NK-92 (cell line): Measurements from ENCODE around the gene GABRR1.
"Not testable (repeated sequence)": the region's sequence is repeated elsewhere in the genome, so short reads cannot be mapped to it uniquely, and the experiment has no call there.

ENCODE experiments used
- DNase-seq: peaks from one replicate; lab custom pipeline; 2025; ENCODE audit not compliant: unreplicated experiment; lab: John Stamatoyannopoulos, UW

Gene GABRR1

DNA sequence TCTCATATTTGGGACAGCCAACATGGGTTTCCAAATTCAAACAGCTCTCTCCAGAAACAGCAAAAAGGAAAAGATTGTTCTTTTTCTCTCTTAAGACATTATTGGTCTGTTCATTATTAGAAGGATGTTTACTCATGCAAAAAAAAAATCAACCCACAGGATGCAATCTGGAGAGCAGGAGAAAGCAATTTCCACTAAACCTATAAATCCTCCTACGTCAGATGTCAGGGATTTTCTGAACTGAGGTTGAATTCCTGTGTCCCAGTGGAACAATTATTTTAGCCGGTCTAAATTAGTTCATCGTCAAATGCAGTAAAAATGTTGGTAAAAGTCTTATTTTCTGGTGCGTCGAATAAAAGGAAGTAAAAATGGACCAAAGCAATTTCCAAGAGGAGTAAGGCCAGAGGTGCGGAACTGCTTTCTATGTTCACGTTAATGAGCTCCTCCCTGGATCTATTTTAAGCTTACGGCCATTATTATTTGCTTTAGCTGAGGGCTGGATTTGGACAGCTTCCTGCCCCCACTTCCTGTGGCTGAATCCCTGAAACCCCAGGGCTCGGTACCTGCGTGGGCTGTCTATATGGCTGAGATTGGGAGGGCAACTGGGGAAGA, at the start of gene GABRR1:
TSS of gene GABRR1 (minus strand) at position 60 of the 612 bp plus-strand sequence. CDS start at position 24, 36 bp downstream.
- DNase-seq, result no peak

DNA sequence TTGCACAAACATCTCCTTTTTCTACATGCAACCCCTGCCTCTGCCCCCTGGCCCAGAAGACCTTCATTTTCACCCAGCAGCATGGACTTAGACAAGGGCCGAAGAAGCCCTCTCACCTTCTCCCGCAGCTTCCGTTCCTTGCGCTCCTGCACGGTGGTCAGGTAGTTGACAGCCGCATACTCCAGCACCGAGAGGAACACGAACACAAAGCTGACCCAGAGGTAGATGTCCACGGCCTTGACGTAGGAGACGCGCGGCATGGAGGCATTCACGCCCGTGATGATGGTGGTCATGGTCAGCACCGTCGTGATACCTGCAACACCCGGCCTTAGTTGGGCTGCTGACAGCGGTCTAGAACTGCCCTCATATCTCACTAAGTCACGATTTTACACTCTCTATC, 47.1 kb upstream of the GABRR1 start:
- DNase-seq, result no peak

DNA sequence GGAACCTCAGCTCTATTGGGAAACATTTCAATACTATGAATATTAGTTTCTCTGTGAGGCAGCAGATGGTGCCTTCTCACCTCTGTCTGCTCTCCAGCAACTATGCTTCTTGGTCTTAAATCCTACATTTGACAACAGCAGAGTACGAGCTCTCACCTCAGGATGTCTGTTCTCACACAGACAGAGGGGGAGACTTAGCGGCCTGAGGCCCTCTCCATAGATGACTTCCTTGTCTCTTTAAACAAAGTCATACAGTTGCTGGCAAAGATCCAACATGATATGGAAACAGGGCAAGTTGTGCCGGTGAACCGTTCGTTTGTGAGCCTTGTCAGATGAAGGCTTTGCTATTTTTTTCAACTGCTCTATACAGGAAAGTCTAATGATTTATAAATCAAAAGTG, 43.7 kb upstream of the GABRR1 start:
- no peak for DNase-seq

- DNase-seq, result no peak
These were observed 43.2 kb upstream of the GABRR1 start for GRCh38 chr6:89260310-89260709.

DNA sequence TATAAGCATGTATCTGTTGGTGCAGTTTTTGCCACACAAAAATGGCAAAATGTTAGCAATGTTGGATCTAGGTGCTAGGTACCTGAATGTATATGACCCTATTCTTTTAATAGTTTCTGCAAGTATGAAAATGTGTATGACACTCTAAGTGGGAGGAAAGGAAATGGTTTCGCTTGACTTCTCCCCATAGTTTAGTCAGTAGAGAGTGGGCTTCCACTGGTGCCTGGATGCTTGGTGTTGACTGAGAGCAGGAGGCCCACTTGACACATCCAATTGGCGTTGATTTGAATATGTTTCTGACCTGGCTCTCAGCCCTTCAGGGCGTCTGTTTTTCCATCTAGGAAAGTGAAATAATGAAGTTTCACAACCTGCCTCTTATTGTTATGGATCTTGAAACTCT, 41.8 kb upstream of the GABRR1 start:
- DNase-seq, result no peak

DNA sequence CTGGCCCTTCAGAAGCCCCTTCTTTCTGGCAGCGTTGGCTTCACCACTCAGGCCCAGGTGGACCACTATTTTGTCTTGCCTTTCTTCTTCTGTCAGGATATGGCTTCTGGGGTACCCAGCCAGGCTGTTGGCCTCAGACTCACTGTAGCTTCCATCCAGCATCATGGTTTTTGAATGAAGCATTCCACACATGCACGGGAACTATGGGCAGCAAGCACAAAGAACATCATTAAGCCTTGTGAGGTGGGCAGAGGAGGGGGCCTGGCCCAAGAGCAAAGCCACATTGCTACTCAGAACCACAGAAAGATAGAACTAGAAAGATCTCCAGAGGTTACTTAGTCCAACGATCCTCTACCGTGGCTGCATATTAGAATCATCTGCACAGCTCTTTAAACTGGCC, 40.6 kb upstream of the GABRR1 start:
- DNase-seq, result no peak

DNA sequence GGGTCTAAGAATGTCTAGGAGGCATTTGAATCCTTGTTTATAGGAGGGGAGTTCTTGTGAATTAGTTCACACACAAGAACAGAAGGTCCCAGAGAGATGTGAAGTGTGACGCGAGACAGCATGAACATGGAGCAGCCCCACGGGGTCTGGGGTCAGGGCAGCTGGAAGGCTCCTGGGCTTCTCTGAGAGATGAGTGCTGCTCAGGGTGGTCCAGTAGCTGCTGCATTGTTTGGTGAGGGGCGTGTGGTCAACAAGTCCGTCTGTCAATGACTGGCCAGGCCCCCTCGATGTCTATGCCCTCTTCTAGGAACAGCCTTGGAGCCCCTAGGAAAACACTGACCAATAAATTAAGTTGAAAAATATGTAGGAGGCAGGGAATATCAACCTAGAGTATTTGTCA, 40.2 kb upstream of the GABRR1 start:
- DNase-seq, result no peak

DNA sequence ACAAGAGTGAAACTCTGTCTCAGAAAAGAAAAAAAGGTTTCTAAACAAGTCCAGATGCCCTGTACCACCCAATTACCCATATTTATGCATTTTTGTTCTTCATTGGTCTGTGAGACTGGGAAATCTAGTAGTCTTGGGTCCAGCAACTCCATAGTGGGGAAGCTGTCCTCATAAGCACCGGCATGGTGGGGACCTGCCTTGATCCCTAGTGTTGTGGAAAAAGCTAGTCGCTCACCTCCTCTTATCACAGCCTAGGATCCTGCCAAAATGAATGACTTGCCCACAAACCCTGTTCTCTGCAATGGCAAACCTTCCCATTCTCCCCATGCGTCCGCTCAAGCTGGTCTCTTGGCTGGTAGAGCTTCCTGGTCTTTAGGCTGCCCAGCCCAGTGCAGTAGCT, 38.3 kb upstream of the GABRR1 start:
- DNase-seq, result no peak

- DNase-seq, result no peak
These were observed 37.4 kb upstream of the GABRR1 start for GRCh38 chr6:89254569-89254968.

DNA sequence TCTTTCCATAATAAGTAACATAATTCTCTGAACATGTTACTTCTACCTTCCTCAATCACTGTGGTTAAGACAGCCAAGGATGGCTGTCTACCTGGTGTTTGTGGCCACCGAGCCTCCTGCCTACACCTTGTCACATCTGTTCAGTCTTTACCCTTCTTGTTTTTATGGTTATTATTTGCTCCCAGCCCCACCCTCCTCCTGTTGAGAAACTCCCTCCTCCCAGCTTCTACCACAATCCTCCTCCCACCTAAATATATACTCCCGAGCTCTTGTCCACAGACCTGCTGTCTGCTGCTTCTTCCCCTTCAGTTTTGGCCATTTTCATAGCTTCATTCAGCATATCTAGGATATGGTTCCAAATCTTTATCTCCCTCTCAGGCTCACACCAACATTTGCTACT, 35.7 kb upstream of the GABRR1 start:
- DNase-seq, result no peak

- DNase-seq, result no peak
These were observed 34.8 kb upstream of the GABRR1 start for GRCh38 chr6:89251976-89252375.

- no peak for DNase-seq
These were observed 34.0 kb upstream of the GABRR1 start for GRCh38 chr6:89251170-89251569.

- no peak for DNase-seq
These were observed 33.1 kb upstream of the GABRR1 start for GRCh38 chr6:89250239-89250638.

GRCh38 chr6:89244241-89244985, 27.3 kb upstream of the GABRR1 start:
- DNase-seq, result no peak

DNA sequence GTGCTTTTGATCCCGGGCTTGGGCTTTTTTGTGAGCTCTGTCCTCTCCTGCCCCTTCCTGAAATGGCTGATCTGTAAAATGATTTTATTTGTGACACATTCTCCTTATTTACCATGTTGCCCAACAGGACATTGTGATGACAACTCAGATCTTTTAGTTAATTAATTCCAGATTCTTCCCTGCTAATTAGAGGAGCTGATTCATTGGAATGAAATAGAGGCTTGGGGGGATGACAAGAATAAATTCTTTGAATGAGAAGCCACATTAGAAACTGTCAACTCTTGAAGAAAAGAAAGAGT, 26.1 kb upstream of the GABRR1 start:
- no peak for DNase-seq

GRCh38 chr6:89242574-89243330, 25.6 kb upstream of the GABRR1 start:
- DNase-seq, result no peak

GRCh38 chr6:89239338-89239737, 22.2 kb upstream of the GABRR1 start:
- DNase-seq, result no peak

DNA sequence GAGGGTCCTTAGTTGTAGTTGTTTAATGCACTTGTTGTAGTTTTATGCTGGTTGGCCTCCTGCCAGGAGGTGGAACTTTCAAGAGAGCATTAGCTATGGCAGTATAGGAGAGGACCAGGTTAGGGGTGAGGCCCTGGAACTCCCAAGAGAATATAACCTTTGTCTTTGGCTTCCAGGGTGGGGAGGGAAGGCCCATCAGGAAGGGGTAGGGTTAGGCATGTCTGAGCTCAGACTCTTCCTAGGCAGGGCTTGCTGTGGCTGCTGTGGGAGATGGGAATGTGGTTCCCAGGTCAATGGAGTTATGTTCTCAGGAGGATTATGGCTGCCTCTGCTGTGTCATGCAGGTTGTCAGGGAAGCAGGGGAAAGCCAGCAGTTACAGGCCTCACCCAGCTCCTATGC, 20.0 kb upstream of the GABRR1 start:
- no peak for DNase-seq

DNA sequence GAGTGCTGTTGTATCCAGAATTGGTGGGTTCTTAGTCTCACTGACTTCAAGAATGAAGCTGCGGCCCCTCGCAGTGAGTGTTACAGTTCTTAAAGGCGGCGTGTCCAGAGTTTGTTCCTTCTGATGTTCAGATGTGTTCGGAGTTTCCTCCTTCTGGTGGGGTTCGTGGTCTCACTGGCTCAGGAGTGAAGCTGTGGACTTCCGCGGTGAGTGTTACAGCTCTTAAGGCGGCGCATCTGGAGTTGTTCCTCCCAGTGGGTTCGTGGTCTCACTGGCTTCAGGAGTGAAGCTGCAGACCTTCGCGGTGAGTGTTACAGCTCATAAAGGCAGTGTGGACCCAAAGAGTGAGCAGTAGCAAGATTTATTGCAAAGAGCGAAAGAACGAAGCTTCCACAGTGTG, 16.4 kb upstream of the GABRR1 start:
- DNase-seq, result not testable (repeated sequence)

- DNase-seq, result no peak
These were observed 5.5 kb upstream of the GABRR1 start for GRCh38 chr6:89222712-89223039.

DNA sequence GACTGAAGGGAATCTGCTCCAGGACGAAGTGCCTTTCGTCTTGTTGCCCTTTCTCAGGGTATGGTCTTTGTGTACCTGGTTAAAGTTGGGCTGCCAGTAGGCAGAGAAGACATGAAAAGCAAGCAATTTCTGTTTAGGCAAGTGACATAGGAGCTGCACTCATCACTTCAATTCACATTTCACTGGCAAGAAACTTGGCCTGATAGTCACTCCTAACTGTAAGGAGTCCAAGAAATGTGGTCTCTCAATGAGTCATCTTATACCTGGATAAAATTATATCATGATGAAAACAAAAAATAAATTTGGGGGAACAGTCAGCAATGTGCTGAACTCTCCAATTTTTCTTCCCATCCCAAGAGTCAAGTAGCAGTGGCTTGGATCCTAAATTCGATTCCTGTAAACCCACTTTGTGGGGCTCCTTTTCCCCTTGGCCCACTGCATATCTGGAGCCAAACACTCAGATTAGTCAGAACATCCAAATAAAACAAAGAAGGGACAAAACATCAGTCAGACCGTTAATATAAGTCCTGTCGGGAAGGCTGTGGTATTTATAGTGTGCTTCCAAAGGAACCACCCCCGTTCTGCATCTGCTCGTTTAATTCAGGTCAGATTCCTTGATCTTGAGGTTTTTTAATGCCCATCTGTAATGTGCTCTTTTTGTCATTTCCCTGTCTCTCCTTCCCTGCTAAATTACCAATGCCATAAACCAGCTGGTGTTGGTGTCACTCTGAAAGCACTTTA, 5.0 kb upstream of the GABRR1 start:
- no peak for DNase-seq

DNA sequence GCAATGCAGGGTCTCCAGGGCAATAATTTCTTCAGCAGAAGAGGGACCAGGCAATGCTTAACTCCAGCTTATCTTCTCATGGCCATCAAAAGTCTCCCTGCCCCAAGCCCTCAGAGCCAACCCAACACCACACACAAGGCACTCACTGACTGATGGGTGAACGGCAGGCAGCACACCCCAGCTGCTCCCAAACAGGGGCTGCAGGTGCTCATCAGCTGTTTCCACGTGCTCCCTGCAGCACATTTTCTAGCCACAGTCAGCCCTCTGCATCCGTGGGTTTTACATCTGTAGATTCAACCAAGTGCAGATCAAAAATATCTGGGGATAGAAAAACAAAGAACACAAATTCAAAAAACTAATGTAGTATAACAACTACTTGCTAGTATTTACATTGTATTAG, 4.0 kb upstream of the GABRR1 start:
- DNase-seq, result no peak
